KBM-7 (cell line): ENCODE results near the gene OR1K1.

Experiments
- DNase-seq: peaks from one replicate; pipeline ENCODE4 v3.0.0-alpha.2; 2015
- in situ Hi-C: fragments of 300-500 bp; cut with MboI; formaldehyde crosslinking; loops from 2 replicates; pipeline ENCODE4 v1.14.3; 2020; ENCODE audit warnings: low sequenced_read_pairs, low pct_unique_long_range_greater_than_20kb, mixed read lengths

OR1K1 gene

DNA sequence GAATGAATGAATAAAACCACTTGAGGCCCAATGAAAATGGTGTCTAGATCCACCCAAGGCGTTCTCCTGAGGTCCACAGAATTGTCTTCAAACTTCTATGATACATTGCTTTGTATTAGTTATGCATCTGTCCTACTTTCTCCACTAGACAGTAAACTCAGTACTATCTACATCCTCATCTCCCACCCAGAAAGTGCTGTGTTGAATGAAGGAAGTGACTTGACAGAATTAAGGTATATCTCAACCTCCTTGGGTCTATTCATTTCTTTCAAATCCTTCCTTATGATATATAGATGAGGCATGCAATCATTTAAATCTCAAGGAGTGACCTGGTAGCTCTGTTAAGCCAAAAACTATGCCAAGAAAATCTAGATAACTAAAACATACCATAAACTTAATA lies 44.2 kb downstream of the OR1K1 start:
- in situ Hi-C loops: no loop called here
- no peak for DNase-seq

DNA sequence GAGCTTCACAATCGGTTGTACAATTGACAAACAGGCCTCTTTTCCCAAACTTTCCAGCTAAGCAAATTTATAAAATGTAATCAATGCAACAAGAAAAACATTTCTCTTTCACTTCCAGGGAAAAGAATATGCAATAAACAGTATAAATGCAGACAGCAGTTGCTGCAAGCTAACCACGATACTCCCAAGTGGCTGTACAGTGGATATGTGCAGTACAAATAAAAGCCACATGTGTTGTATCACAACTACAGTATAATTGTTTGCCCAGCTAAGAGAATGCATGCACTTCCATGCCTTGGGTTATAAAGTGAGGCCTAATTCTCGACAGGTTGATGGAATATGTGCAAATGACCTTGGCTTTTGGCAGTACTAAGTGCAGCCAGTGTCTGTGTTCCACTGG lies 45.2 kb downstream of the OR1K1 start:
- DNase-seq: no peak
- in situ Hi-C loops: no loop called here

DNA sequence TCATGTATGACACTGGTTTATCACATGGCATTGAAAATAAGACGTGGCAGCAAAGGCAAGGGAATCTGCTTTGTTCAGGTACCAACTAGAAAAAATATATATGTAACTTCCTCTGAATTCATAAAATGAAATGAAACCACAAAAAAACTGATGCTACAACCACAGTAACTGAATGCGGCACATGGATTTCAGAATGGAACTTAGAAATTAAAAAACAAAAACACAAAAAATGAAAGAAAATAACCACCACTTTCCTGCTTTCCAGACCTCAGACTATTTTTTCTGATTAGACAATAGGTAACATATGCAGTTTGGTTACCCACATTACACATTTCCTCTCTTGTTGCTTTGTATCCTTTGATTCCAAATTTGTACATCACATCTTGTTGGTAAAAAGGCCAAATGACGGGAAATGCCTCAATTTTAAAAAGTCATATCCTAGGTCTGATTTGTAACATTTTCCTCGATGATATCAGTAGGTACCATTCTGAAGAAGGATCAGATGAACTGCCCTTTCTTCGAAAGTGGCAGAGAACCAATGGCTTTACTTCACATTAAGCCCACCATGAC lies 46.5 kb downstream of the OR1K1 start:
- no peak for DNase-seq
- in situ Hi-C loops: no loop called here

DNA sequence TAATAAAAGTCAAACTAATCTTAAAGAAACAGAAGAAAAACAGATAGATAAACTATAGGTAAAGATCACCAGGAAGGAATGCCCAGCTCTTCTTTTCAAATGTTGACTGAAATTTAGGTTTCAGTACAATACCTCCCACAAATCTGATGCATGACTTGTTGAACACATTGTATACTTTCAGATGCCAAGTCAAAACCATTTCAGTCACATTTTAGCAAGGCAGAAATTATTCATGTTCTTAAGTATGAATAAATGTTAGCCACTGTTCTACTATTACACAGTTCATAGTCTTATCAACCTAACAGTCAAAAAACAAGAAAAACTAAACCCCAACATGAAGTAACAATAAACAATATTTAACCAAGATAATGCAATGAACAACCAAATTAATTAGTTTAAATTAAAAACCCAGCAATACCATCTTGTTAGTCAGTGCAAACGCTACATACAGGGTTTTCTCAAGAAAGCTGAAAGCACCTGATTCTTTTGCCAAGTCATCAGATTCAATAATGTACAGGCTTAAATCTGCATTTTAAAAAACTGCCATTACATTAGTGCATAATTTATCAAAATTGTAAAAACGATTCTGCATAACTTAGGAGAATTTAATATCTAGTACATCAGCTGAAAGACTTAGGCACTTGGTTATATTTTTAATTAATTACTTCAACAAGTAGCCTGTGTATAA lies 48.5 kb downstream of the OR1K1 start:
- in situ Hi-C loops: no loop called here
- no peak for DNase-seq
